Endothelial cell of umbilical vein (primary cell): ENCODE results near the gene ZNF670. TPM values are rescaled to one million over a fixed set of nuclear protein-coding genes. Genes with fewer than 3 reads are reported as not detected.

Experiments used
- BruUV-seq: library from RNA; stranded (reverse); fragments of 400-500 nt; replicated peaks from 2 replicates; lab custom pipeline; 2021; lab: Mats Ljungman, UMichigan
- CTCF ChIA-PET: fragments of 300-600, 350-600 bp; sonication (Branson Sonifier 250); formaldehyde crosslinking; loops from one replicate; lab custom pipeline; 2021; ENCODE audit warnings: antibody characterized with exemption, inconsistent platforms; lab: Charles Lee
- POLR2A ChIA-PET: fragments of 300-600, 350-600 bp; sonication (Branson Sonifier 250); formaldehyde crosslinking; loops from one replicate; lab custom pipeline; 2021; ENCODE audit warnings: antibody characterized with exemption, inconsistent platforms; lab: Charles Lee
- DNase-seq: peaks from one replicate; pipeline ENCODE4 v3.0.0-alpha.2; 2011; ENCODE audit warnings: low read depth, low spot score
- FAIRE-seq: peaks from 2 replicates; lab custom pipeline; 2011; peaks lifted over from hg19 to GRCh38; lab: Jason Lieb, UNC
- H2AFZ ChIP-seq: 2 replicates; pipeline ENCODE4 v1.6.0; 2012; ENCODE audit warnings: low read depth, low read length, control low read depth, inconsistent platforms
- H3K27ac ChIP-seq: 2 replicates; pipeline ENCODE4 v1.5.1; 2011; ENCODE audit warnings: low read depth, mild to moderate bottlenecking, control low read depth, low read length, moderate library complexity; ENCODE audit not compliant: insufficient read depth
- H3K27me3 ChIP-seq, 2 experiments: 2 replicates each; pipeline versions ENCODE4 v1.6.0 to v1.6.1; 2011; ENCODE audit warnings: low read length in 2 of 2, mixed read lengths in 1 of 2; ENCODE audit not compliant: control insufficient read depth in 2 of 2, insufficient read depth in 2 of 2
- H3K36me3 ChIP-seq, 2 experiments: 2 replicates in 1 of 2; 3 replicates in 1 of 2; pipeline ENCODE4 v1.5.1; 2011; ENCODE audit warnings: low read length in 2 of 2, mild to moderate bottlenecking in 1 of 2, moderate library complexity in 1 of 2; ENCODE audit not compliant: control insufficient read depth in 2 of 2, insufficient read depth in 2 of 2; ENCODE audit errors: extremely low read depth in 1 of 2
- H3K4me1 ChIP-seq: 3 replicates; pipeline ENCODE4 v1.5.1; 2011; ENCODE audit warnings: mild to moderate bottlenecking, low read length; ENCODE audit not compliant: control insufficient read depth, insufficient read depth; ENCODE audit errors: extremely low read depth
- H3K4me2 ChIP-seq: 2 replicates; pipeline ENCODE4 v1.6.1; 2011; ENCODE audit warnings: low read length, control low read depth, mixed read lengths; ENCODE audit not compliant: insufficient read depth
- H3K4me3 ChIP-seq, 3 experiments: fragments of 200-600 bp in 1 of 3; sonication (generic), shearing (Covaris generic) in 1 of 3; replicated peaks in 1 of 3; 2 replicates each; pipeline ENCODE4 v1.5.1; 2011 to 2016; ENCODE audit warnings: control low read depth in 3 of 3, low read length in 3 of 3, mild to moderate bottlenecking in 2 of 3, inconsistent platforms in 1 of 3, low read depth in 1 of 3, moderate library complexity in 1 of 3; ENCODE audit not compliant: insufficient read depth in 1 of 3
- H3K79me2 ChIP-seq: 2 replicates; pipeline ENCODE4 v1.6.0; 2012; ENCODE audit warnings: low read length, inconsistent platforms; ENCODE audit not compliant: control insufficient read depth, insufficient read depth
- H3K9ac ChIP-seq: replicated peaks from 2 replicates; pipeline ENCODE3; 2011; ENCODE audit warnings: low read length, control low read depth; ENCODE audit not compliant: insufficient read depth; ENCODE audit errors: extremely low read depth
- H3K9me1 ChIP-seq: replicated peaks from 3 replicates; pipeline ENCODE4 v1.6.0; 2011; ENCODE audit warnings: mild to moderate bottlenecking, low read length; ENCODE audit not compliant: control insufficient read depth, insufficient read depth; ENCODE audit errors: extremely low read depth
- H3K9me3 ChIP-seq: replicated peaks from 2 replicates; pipeline ENCODE4 v1.5.1; 2012; ENCODE audit warnings: low read length, inconsistent platforms; ENCODE audit not compliant: control insufficient read depth, insufficient read depth
- H4K20me1 ChIP-seq: replicated peaks from 2 replicates; pipeline ENCODE3; 2011; ENCODE audit warnings: mild to moderate bottlenecking, low read length; ENCODE audit not compliant: control insufficient read depth, insufficient read depth; ENCODE audit errors: extremely low read depth
- CTCF ChIP-seq, 2 donors: IDR thresholded peaks; 1 replicate in 1 of 2; 2 replicates in 1 of 2; pipeline ENCODE4 v1.5.1; 2011; ENCODE audit warnings: low read length in 2 of 2, mild to moderate bottlenecking in 2 of 2, moderate library complexity in 2 of 2, control low read depth in 1 of 2, inconsistent platforms in 1 of 2, low read depth in 1 of 2; ENCODE audit not compliant: insufficient read depth in 1 of 2; ENCODE audit errors: extremely low read depth in 1 of 2
- EZH2 ChIP-seq: IDR thresholded peaks from 2 replicates; pipeline ENCODE4 v1.6.1; 2012; ENCODE audit warnings: borderline replicate concordance, low read depth, mild to moderate bottlenecking, moderate library complexity, low read length, inconsistent platforms; ENCODE audit not compliant: severe bottlenecking
- FOS ChIP-seq: IDR thresholded peaks from 2 replicates; pipeline ENCODE4 v1.6.1; 2011; ENCODE audit warnings: mild to moderate bottlenecking, low read length, moderate library complexity, borderline replicate concordance; ENCODE audit not compliant: insufficient read depth
- GATA2 ChIP-seq: IDR thresholded peaks from 2 replicates; pipeline ENCODE4 v1.7.0; 2011; ENCODE audit warnings: low read depth, mild to moderate bottlenecking, moderate library complexity, mixed read lengths, low read length; ENCODE audit not compliant: insufficient read length, insufficient read depth
- JUN ChIP-seq: IDR thresholded peaks from 2 replicates; pipeline ENCODE4 v1.6.1; 2011; ENCODE audit warnings: borderline replicate concordance, low read depth; ENCODE audit not compliant: insufficient read length, insufficient read depth
- MAX ChIP-seq: IDR thresholded peaks from 2 replicates; pipeline ENCODE4 v1.6.1; 2011; ENCODE audit not compliant: insufficient read depth, insufficient read length
- MYC ChIP-seq: IDR thresholded peaks from one replicate; pipeline ENCODE4 v1.6.1; 2011; ENCODE audit warnings: mild to moderate bottlenecking, low read depth, low read length
- POLR2A ChIP-seq: IDR thresholded peaks from 2 replicates; pipeline ENCODE4 v1.6.1; 2012; ENCODE audit warnings: low read depth, mild to moderate bottlenecking, control low read depth, low read length
- POLR2AphosphoS5 ChIP-seq: IDR thresholded peaks from 2 replicates; pipeline ENCODE4 v1.6.1; 2012; ENCODE audit warnings: low read depth, mild to moderate bottlenecking, control low read depth, low read length, moderate library complexity; ENCODE audit not compliant: insufficient read depth
- dilution Hi-C: fragments of 300-500 bp; cut with MboI; formaldehyde crosslinking; loops from one replicate; pipeline ENCODE4 v1.15.0; 2019; ENCODE audit warnings: low sequenced_read_pairs; ENCODE audit not compliant: extremely low pct_ligation_motif_present
- intact Hi-C: fragments of 100-400 bp; cut with micrococcal nuclease; formaldehyde crosslinking; loops from one replicate; pipeline ENCODE4 v1.10.0; 2022
- polyA plus RNA-seq, 4 experiments: library from polyadenylated mRNA; depleted of rRNA in 3 of 4; stranded (reverse) in 3 of 4; unstranded in 1 of 4; fragments of >200 nt; gene quantifications; 2 replicates each; pipeline versions ENCODE4 v1.2.1 to v1.2.3, GENCODE V29; 2011 to 2012; ENCODE audit warnings: missing spikeins in 1 of 4
- total RNA-seq: library from RNA; stranded (reverse); gene quantifications from 2 replicates; pipeline ENCODE4 v1.2.3, GENCODE V29; 2021

ZNF670 gene
- total and polyA plus RNA-seq, 2 donors (not counting 3 experiments of a cell fraction or from before 2014, with no cell fraction given) = 1.3 to 5.2 TPM

- no peak for TF ChIP-seq FOS
- TF ChIP-seq CTCF (IDR thresholded peaks at IDR 0.05; ENCODE audit: extremely low read depth in 1 of 2, insufficient read depth in 1 of 2, low read depth in 1 of 2, low read length in 2 of 2) = no peak
- no peak for TF ChIP-seq GATA2
- no peak for TF ChIP-seq MYC
- TF ChIP-seq POLR2A = no peak
- TF ChIP-seq EZH2 = no peak
- TF ChIP-seq POLR2AphosphoS5 = no peak
- TF ChIP-seq JUN = no peak
- no peak for TF ChIP-seq MAX
- Histone ChIP-seq H3K36me3 (peaks cover 10 to 13% of the 10 kb centered on the region in 2 experiments), H3K4me2 (no peak overlapping the region), H3K4me3 (no peak overlapping the region), H3K4me1 (peaks cover 4% of the 10 kb centered on the region), H2AFZ (no peak overlapping the region), H3K9me3 (peaks cover 13% of the 10 kb centered on the region), H3K9ac (no peak overlapping the region), H3K27ac (no peak overlapping the region), H3K79me2 (peaks cover 16% of the 10 kb centered on the region), H3K9me1 (no peaks in the 10 kb centered on the region), H4K20me1 (no peaks in the 10 kb centered on the region), H3K27me3 (no peaks in the 10 kb centered on the region)
- BruUV-seq = no TSS peak
- DNase-seq (no peak), FAIRE-seq (no peak)
- POLR2A ChIA-PET = no interaction called here
- intact Hi-C loops (loop anchor here (5.0 kb wide), 2 partner anchors 45 to 110 kb away; no protein-coding TSS in a partner anchor), dilution Hi-C loops (no loop called here)
- CTCF ChIA-PET = no interaction called here
Observed at GRCh38 chr1:247102381-247102780, 23.8 kb upstream of the ZNF670 start.
